A204.1 (cell line): ENCODE data around the gene FIBP.
"Not testable (repeated sequence)": the region's sequence is repeated elsewhere in the genome, so short reads cannot be mapped to it uniquely, and the experiment has no call there.

Experiments
- FAIRE-seq: peaks from 2 replicates; lab custom pipeline; 2012; peaks lifted over from hg19 to GRCh38; lab: Jason Lieb, UNC

FIBP gene

GRCh38 chr11:65912845-65913244 is 24.6 kb upstream of the FIBP start:
- FAIRE-seq, result no peak

GRCh38 chr11:65911682-65912568 is 23.7 kb upstream of the FIBP start:
- FAIRE-seq, result peak; percentile 19

GRCh38 chr11:65907878-65908277 is 19.6 kb upstream of the FIBP start:
- no peak for FAIRE-seq

- FAIRE-seq, result no peak
Measured at GRCh38 chr11:65906602-65907001, 18.3 kb upstream of the FIBP start.

- FAIRE-seq, result no peak
Measured at GRCh38 chr11:65903715-65904114, 15.4 kb upstream of the FIBP start.

- FAIRE-seq, result no peak
Measured at GRCh38 chr11:65903068-65903481, 14.8 kb upstream of the FIBP start.

- no peak for FAIRE-seq
Measured at GRCh38 chr11:65900899-65901180, 12.6 kb upstream of the FIBP start.

GRCh38 chr11:65900125-65900898 is 12.0 kb upstream of the FIBP start, which contains the start of gene FOSL1:
TSS of gene FOSL1 (minus strand) at chr11:65900388. CDS start at chr11:65900339, 49 bp downstream.
- FAIRE-seq, result peak; percentile 55

- FAIRE-seq, result no peak
Measured at GRCh38 chr11:65899356-65900124, 11.3 kb upstream of the FIBP start.

GRCh38 chr11:65898656-65899355 is 10.5 kb upstream of the FIBP start:
- FAIRE-seq, result no peak

- FAIRE-seq, result no peak
Measured at GRCh38 chr11:65897020-65897471, 8.8 kb upstream of the FIBP start.

- no peak for FAIRE-seq
Measured at GRCh38 chr11:65896034-65896999, 8.0 kb upstream of the FIBP start.

GRCh38 chr11:65895482-65895981 is 7.3 kb upstream of the FIBP start:
- no peak for FAIRE-seq

- FAIRE-seq, result no peak
Measured at GRCh38 chr11:65894034-65894591, 5.8 kb upstream of the FIBP start.

- no peak for FAIRE-seq
Measured at GRCh38 chr11:65892661-65893317, 4.5 kb upstream of the FIBP start.

GRCh38 chr11:65892137-65892540 is 3.9 kb upstream of the FIBP start:
- FAIRE-seq, result not testable (repeated sequence)

GRCh38 chr11:65891219-65892136 is 3.2 kb upstream of the FIBP start:
- FAIRE-seq, result no peak
